ENCODE data around the gene TCF12. TPM values are rescaled to one million over a fixed set of nuclear protein-coding genes. Genes with fewer than 3 reads are reported as not detected.

Gene TCF12
- total and polyA plus RNA-seq, 2 of the 8 experiments (the other 6 are each of a cell fraction or from before 2014, with no cell fraction given): 85.8 to 101 TPM

- TF ChIP-seq CTBP2 (IDR thresholded peaks at IDR 0.05; ENCODE audit: borderline replicate concordance, insufficient read depth, insufficient read length, low read length): no peak
- TF ChIP-seq HDAC2 (IDR thresholded peaks at IDR 0.05; ENCODE audit: borderline replicate concordance in 1 of 2, low read depth in 2 of 2, low read length in 2 of 2): no peak
- TF ChIP-seq CHD1 (IDR thresholded peaks at IDR 0.05; ENCODE audit: low read depth, low read length): no peak
- TF ChIP-seq, protein P1, sequence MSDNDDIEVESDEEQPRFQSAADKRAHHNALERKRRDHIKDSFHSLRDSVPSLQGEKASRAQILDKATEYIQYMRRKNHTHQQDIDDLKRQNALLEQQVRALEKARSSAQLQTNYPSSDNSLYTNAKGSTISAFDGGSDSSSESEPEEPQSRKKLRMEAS (IDR thresholded peaks at IDR 0.05): no peak
- TF ChIP-seq YY1 (IDR thresholded peaks at IDR 0.05; ENCODE audit: low read depth, low read length): no peak
- no peak for TF ChIP-seq PHF8 (conservative IDR thresholded peaks at IDR 0.05; ENCODE audit: low read depth, low read length)
Observed at GRCh38 chr15:57018151-57018550, 99.7 kb downstream of the TCF12 start (continued).
